Breast epithelium (tissue), 4 donors: ENCODE data around the gene SPTSSB. TPM values are rescaled to one million over a fixed set of nuclear protein-coding genes. Genes with fewer than 3 reads are reported as not detected.

Experiments
- DNase-seq, 2 donors: peaks; one replicate each; pipeline ENCODE4 v3.0.0-alpha.2; 2019; ENCODE audit warnings: low spot score in 2 of 2
- H3K27ac ChIP-seq, 2 donors: fragments of 200-600 bp; sonication (generic) in 1 of 2; one replicate each; pipeline ENCODE4 v1.5.1; 2016 to 2019; ENCODE audit warnings: mild to moderate bottlenecking in 1 of 2
- H3K27me3 ChIP-seq, 2 donors: fragments of 200-600 bp; sonication (generic) in 1 of 2; one replicate each; pipeline versions ENCODE4 v1.5.1 to v1.6.0; 2017 to 2019; ENCODE audit warnings: control low read depth in 1 of 2, mild to moderate bottlenecking in 1 of 2
- H3K36me3 ChIP-seq: fragments of 200-600 bp; one replicate; pipeline ENCODE4 v1.5.1; 2019
- H3K4me1 ChIP-seq, 2 donors: fragments of 200-600 bp; sonication (generic); one replicate each; pipeline ENCODE4 v1.5.1; 2016 to 2019; ENCODE audit warnings: control low read depth in 1 of 2
- H3K4me3 ChIP-seq, 3 donors: fragments of 200-600 bp; sonication (generic); 1 replicate in 2 of 3; 2 replicates in 1 of 3; pipeline ENCODE4 v1.5.1; 2016 to 2019; ENCODE audit warnings: mild to moderate bottlenecking in 3 of 3, moderate library complexity in 2 of 3
- H3K9me3 ChIP-seq, 2 donors: fragments of 200-600 bp; sonication (generic) in 1 of 2; one replicate each; pipeline ENCODE4 v1.5.1; 2016 to 2019; ENCODE audit warnings: control low read depth in 1 of 2
- CTCF ChIP-seq, 3 donors: fragments of 450-650 bp; IDR thresholded peaks; one replicate each; pipeline ENCODE4 v1.5.1; 2016 to 2017; ENCODE audit warnings: antibody characterized with exemption in 3 of 3, mild to moderate bottlenecking in 3 of 3, moderate library complexity in 3 of 3
- POLR2A ChIP-seq: fragments of 450-650 bp; IDR thresholded peaks from one replicate; pipeline ENCODE4 v1.6.1; 2016; ENCODE audit warnings: antibody characterized with exemption, mild to moderate bottlenecking, moderate library complexity
- POLR2AphosphoS5 ChIP-seq, 3 donors: sonication (generic); formaldehyde crosslinking; IDR thresholded peaks; one replicate each; pipeline ENCODE4 v1.6.1; 2017; ENCODE audit warnings: antibody characterized with exemption in 3 of 3
- intact Hi-C: fragments of 100-400 bp; cut with DNase I; formaldehyde crosslinking; loops from one replicate; pipeline ENCODE4 v1.15.1; 2023; ENCODE audit warnings: low total_unique reads
- total RNA-seq, 3 donors: library from RNA; depleted of rRNA; stranded (reverse); fragments of >200 nt; gene quantifications; one replicate each; pipeline ENCODE4 v1.1.0, GENCODE V29; 2016

SPTSSB gene
- total RNA-seq, 3 donors from 2014 or later = 0.16 to 2.0 (median 1.5) TPM

GRCh38 chr3:161401389-161401788, 30.1 kb upstream of the SPTSSB start:
- intact Hi-C loops = no loop called here
- Histone ChIP-seq H3K9me3 (no peaks in the 10 kb centered on the region), H3K27me3 (no peaks in the 10 kb centered on the region), H3K27ac (no peak overlapping the region), H3K4me3 (no peak overlapping the region), H3K4me1 (no peaks in the 10 kb centered on the region), H3K36me3 (no peaks in the 10 kb centered on the region)
- DNase-seq = no peak
- TF ChIP-seq POLR2AphosphoS5 (IDR thresholded peaks at IDR 0.05) (no peak), POLR2A (no peak), CTCF (IDR thresholded peaks at IDR 0.05) (no peak)

- no peaks in the 10 kb centered on the region for H3K27me3 ChIP-seq
- no peaks in the 10 kb centered on the region for H3K36me3 ChIP-seq
- TF ChIP-seq CTCF (IDR thresholded peaks at IDR 0.05) = no peak
- no peak for TF ChIP-seq POLR2A
- no peak for TF ChIP-seq POLR2AphosphoS5 (IDR thresholded peaks at IDR 0.05)
- H3K4me1 ChIP-seq = no peaks in the 10 kb centered on the region
- H3K27ac ChIP-seq = no peak overlapping the region
- H3K4me3 ChIP-seq = no peak overlapping the region
- intact Hi-C loops = no loop called here
- no peak for DNase-seq
- no peaks in the 10 kb centered on the region for H3K9me3 ChIP-seq
These were observed 29.3 kb upstream of the SPTSSB start for GRCh38 chr3:161400650-161401049.

GRCh38 chr3:161395115-161396012, 24.0 kb upstream of the SPTSSB start:
- Histone ChIP-seq H3K4me3 (no peak overlapping the region), H3K36me3 (no peaks in the 10 kb centered on the region), H3K4me1 (no peaks in the 10 kb centered on the region), H3K9me3 (no peaks in the 10 kb centered on the region), H3K27ac (no peak overlapping the region), H3K27me3 (no peaks in the 10 kb centered on the region)
- TF ChIP-seq CTCF (IDR thresholded peaks at IDR 0.05) = no peak
- no peak for TF ChIP-seq POLR2AphosphoS5 (IDR thresholded peaks at IDR 0.05)
- DNase-seq = no peak
- intact Hi-C loops = no loop called here

- Histone ChIP-seq H3K27me3 (no peaks in the 10 kb centered on the region), H3K4me1 (no peaks in the 10 kb centered on the region), H3K9me3 (no peaks in the 10 kb centered on the region), H3K27ac (no peak overlapping the region), H3K4me3 (no peak overlapping the region), H3K36me3 (no peaks in the 10 kb centered on the region)
- intact Hi-C loops = no loop called here
- TF ChIP-seq POLR2AphosphoS5 (IDR thresholded peaks at IDR 0.05) = no peak
- no peak for DNase-seq
These were observed 22.5 kb upstream of the SPTSSB start for GRCh38 chr3:161393803-161394202.

- no peak overlapping the region for H3K4me3 ChIP-seq
- no peak overlapping the region for H3K27ac ChIP-seq
- no peaks in the 10 kb centered on the region for H3K36me3 ChIP-seq
- no peaks in the 10 kb centered on the region for H3K27me3 ChIP-seq
- H3K9me3 ChIP-seq = no peaks in the 10 kb centered on the region
- TF ChIP-seq POLR2AphosphoS5 (IDR thresholded peaks at IDR 0.05) (no peak), CTCF (IDR thresholded peaks at IDR 0.05) (no peak), POLR2A (no peak)
- DNase-seq = no peak
- intact Hi-C loops = no loop called here
- H3K4me1 ChIP-seq = no peaks in the 10 kb centered on the region
These were observed 22.0 kb upstream of the SPTSSB start for GRCh38 chr3:161393310-161393709.
